ENCODE data around the gene ERN1. TPM values are rescaled to one million over a fixed set of nuclear protein-coding genes. Genes with fewer than 3 reads are reported as not detected.

Gene ERN1
- total RNA-seq, 1 donor from 2014 or later, result 9.3 TPM

DNA sequence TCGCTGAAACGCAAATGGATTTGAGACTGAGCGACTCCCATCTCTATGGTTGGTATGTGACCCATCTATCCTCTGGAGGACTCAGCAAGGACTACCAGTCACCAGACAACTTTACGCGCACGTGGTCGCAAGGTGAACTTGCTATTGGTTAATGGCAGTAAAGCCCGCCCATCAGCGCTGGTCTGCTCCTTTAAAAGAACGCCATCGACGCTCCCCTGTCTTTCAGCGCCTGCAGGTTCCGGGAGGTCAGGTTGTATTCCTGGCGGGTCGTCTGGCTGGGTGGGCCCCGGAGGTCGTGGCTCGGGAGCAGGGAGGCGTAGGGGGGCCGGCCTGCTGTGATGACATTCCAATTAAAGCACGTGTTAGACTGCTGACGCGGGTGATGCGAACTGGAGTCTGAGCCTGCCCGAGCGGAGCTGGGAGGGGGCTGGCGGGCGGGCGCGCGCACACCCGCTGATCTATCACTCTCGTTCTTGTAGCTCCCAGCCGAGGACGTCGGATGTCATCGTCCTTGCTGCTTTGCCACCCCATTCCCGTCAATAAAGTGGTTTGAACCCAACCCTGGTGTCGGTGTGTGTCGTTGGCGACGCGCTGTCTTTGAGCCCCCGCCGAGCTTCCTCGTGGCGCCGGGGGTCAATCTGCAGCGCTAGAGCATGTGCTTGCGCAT lies 15.9 kb upstream of the ERN1 start:
- peak overlapping the region; percentile 98 for H3K27ac ChIP-seq (replicated peaks)
- no peaks in the 10 kb centered on the region for H3K9me3 ChIP-seq (replicated peaks)
- peaks cover 50% of the 10 kb centered on the region for H3K4me1 ChIP-seq
- H3K27me3 ChIP-seq (ENCODE audit: low read depth), result no peaks in the 10 kb centered on the region
- TF ChIP-seq, protein P1, sequence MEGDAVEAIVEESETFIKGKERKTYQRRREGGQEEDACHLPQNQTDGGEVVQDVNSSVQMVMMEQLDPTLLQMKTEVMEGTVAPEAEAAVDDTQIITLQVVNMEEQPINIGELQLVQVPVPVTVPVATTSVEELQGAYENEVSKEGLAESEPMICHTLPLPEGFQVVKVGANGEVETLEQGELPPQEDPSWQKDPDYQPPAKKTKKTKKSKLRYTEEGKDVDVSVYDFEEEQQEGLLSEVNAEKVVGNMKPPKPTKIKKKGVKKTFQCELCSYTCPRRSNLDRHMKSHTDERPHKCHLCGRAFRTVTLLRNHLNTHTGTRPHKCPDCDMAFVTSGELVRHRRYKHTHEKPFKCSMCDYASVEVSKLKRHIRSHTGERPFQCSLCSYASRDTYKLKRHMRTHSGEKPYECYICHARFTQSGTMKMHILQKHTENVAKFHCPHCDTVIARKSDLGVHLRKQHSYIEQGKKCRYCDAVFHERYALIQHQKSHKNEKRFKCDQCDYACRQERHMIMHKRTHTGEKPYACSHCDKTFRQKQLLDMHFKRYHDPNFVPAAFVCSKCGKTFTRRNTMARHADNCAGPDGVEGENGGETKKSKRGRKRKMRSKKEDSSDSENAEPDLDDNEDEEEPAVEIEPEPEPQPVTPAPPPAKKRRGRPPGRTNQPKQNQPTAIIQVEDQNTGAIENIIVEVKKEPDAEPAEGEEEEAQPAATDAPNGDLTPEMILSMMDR (IDR thresholded peaks at IDR 0.05; ENCODE audit: borderline replicate concordance), result peak; percentile 21
- H3K4me3 ChIP-seq, result peak overlapping the region; percentile 91
- H3K36me3 ChIP-seq, result peaks cover 17% of the 10 kb centered on the region
- intact Hi-C loops (cut with micrococcal nuclease), result loop anchor here (5.0 kb wide), 2 partner anchors 116 to 136 kb away; partner anchors contain the start of gene TEX2
- DNase-seq, result peak; percentile 95

DNA sequence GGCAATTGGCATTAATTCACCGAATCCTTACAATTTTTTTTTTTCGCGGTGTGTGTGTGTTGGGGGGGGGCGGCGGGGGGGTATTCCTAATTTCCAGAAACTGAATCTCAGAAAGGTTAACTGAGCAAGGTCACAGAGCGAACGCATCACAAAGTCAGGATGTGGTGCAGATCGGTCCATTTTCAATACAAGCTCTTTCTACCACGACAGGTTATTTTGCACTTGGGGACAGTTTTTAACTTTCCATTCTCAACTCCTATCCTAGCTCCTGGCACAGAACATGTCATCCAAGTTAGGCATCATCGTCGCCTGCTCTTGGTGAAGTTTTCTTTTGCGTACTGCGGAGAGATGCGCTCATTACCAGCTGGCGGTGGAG lies 15.4 kb upstream of the ERN1 start:
- H3K27ac ChIP-seq (replicated peaks), result peak overlapping the region; percentile 98
- H3K27me3 ChIP-seq (ENCODE audit: low read depth), result no peaks in the 10 kb centered on the region
- H3K9me3 ChIP-seq (replicated peaks), result no peaks in the 10 kb centered on the region
- TF ChIP-seq, protein P1 (IDR thresholded peaks at IDR 0.05; ENCODE audit: borderline replicate concordance), result no peak
- H3K4me1 ChIP-seq, result peaks cover 44% of the 10 kb centered on the region
- intact Hi-C loops (cut with micrococcal nuclease), result loop anchor here (5.0 kb wide), 2 partner anchors 117 to 137 kb away; partner anchors contain the start of gene TEX2
- DNase-seq, result no peak
- peaks cover 11% of the 10 kb centered on the region for H3K36me3 ChIP-seq
- H3K4me3 ChIP-seq, result peak overlapping the region; percentile 91

DNA sequence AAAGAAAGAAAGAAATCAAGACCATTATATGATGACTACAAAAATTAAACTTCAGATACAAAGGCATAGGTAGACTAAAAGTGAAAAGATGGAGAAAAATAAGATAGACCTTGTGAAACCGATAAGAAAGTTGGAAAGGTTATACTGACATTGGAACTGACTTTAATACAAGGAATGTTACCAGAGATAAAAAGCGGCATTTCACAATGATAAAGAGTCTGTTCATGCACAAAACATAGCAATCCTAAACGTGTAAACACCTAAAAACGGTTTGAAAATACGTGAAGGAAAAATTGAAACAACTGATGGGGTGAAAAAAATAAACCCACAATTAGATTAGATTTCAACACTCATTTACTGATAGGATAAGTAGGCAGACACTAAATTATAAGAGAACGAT lies 9.6 kb upstream of the ERN1 start:
- Histone ChIP-seq H3K36me3 (no peaks in the 10 kb centered on the region), H3K27ac (replicated peaks) (no peak overlapping the region), H3K9me3 (replicated peaks) (no peaks in the 10 kb centered on the region), H3K27me3 (ENCODE audit: low read depth) (no peaks in the 10 kb centered on the region), H3K4me3 (no peak overlapping the region), H3K4me1 (no peaks in the 10 kb centered on the region)
- TF ChIP-seq, protein P1 (IDR thresholded peaks at IDR 0.05; ENCODE audit: borderline replicate concordance), result no peak
- intact Hi-C loops (cut with micrococcal nuclease), result loop anchor here (10.0 kb wide), 1 partner anchor 235 kb away; no protein-coding TSS in a partner anchor
- no peak for DNase-seq

DNA sequence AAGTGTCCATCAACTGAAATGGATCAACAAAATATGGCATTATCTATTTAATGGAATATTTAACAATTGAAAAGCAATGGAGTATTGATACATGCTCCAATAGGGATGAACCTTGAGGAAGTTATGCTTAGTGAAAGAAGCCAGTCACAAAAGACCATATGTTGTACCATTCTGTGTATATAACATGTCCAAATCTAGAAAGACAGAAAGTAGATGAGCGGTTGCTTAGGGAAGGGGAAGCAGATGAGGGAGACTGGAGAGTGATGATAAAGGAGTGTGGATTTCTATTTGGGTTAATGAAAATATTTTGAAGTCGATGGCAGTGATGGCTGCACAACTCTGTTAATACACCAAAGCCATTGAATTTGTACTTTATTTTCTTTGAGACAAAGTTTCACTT lies 8.5 kb upstream of the ERN1 start:
- Histone ChIP-seq H3K27me3 (ENCODE audit: low read depth) (no peaks in the 10 kb centered on the region), H3K4me1 (no peaks in the 10 kb centered on the region), H3K9me3 (replicated peaks) (no peaks in the 10 kb centered on the region), H3K27ac (replicated peaks) (no peak overlapping the region), H3K36me3 (no peaks in the 10 kb centered on the region), H3K4me3 (no peak overlapping the region)
- no peak for DNase-seq
- TF ChIP-seq, protein P1 (IDR thresholded peaks at IDR 0.05; ENCODE audit: borderline replicate concordance), result no peak
- intact Hi-C loops (cut with micrococcal nuclease), result loop anchor here (10.0 kb wide), 1 partner anchor 234 kb away; no protein-coding TSS in a partner anchor

DNA sequence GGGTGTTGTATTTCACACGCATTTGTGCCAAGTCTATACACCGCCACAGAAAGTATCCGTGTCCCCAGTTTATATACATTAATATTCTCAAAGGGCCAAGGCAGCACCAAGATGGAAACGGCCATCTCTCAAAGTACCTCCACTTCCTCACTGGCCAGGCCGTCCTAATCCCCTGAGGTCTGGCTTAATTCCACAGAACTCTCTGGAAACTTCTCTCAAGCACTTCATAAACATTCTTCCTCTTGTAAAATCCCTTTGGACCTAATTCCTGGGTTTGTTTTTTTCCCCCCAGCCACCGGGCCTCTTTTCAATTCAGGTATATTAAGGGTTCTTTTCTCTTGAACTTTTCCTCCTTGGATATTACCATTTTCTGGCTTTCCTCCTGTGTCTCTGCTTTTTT lies 5.1 kb upstream of the ERN1 start:
- no peak for DNase-seq

More for the DNA sequence above, 5.1 kb upstream of the ERN1 start:
- Histone ChIP-seq H3K27ac (replicated peaks) (no peak overlapping the region), H3K4me3 (no peak overlapping the region), H3K27me3 (ENCODE audit: low read depth) (no peaks in the 10 kb centered on the region), H3K4me1 (peaks cover 15% of the 10 kb centered on the region), H3K9me3 (replicated peaks) (no peaks in the 10 kb centered on the region), H3K36me3 (no peaks in the 10 kb centered on the region)
- intact Hi-C loops (cut with micrococcal nuclease), result loop anchor here (5.0 to 10.0 kb wide), 3 partner anchors 73 to 230 kb away; no protein-coding TSS in a partner anchor
- TF ChIP-seq, protein P1 (IDR thresholded peaks at IDR 0.05; ENCODE audit: borderline replicate concordance), result no peak

Measured in left ventricle myocardium inferior (tissue), 1 donor.